ENCODE measurements around the gene DEAF1.
"Not testable (repeated sequence)": the region's sequence is repeated elsewhere in the genome, so short reads cannot be mapped to it uniquely, and the experiment has no call there.

DEAF1 gene

DNA sequence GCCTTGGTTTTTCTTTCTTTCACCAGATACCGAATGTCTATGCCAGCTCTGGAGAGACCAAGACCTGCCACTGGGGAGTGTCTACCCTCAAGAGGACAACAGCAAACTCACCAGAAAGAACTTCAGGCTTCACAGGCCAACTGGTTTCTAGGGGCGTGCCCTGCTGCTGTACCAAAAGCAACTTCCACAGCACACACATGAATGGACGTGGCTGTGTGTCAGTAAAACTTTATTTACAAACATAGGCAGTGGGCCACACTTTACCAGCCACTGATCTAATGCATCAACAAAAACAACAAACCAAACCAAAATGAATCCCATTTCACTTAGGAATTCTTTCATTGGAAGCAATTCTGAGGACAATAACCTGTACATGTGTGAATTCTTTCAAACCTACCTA lies 16.7 kb downstream of the DEAF1 start:
- no peak for DNase-seq

DNA sequence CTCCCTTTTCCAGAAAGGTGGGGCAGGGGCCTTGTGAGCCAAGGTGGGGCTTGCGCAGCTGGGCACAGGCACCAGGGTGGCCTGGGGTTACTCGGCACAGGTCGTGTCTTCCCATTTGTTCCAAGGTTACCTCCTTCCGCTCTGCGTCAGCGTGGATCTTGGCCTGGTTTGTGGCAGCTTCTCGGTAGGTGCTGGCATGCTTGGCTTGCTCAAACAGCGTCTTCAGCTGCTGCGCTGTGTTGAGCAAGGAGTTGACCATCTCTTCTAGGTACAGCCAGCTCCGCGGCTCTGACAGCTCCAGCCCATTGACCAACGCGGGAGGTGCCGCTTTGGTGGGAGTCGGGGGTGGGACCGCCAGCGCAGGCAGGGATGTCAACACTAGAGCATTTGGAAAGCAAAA lies 20.6 kb downstream of the DEAF1 start:
- DNase-seq, result no peak

DNA sequence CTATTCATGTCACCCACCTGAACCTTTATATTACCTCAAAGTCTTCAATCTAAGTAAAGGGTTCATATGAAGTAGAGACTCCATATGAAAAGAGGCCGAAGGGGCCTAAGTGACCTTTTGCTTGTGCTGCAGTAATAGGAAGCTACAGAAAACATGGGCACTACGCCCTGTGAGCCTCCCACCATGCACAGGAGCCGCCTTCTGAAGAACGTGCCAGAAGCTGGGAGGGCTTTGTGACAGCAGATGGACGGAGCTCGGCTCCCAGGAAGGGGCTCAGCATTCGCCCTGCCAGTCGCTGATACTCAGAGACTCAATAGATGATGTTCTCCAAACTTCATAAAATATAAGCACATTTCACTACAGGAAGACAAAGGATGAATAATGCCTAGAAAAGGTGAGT lies 21.2 kb downstream of the DEAF1 start:
- no peak for DNase-seq

DNA sequence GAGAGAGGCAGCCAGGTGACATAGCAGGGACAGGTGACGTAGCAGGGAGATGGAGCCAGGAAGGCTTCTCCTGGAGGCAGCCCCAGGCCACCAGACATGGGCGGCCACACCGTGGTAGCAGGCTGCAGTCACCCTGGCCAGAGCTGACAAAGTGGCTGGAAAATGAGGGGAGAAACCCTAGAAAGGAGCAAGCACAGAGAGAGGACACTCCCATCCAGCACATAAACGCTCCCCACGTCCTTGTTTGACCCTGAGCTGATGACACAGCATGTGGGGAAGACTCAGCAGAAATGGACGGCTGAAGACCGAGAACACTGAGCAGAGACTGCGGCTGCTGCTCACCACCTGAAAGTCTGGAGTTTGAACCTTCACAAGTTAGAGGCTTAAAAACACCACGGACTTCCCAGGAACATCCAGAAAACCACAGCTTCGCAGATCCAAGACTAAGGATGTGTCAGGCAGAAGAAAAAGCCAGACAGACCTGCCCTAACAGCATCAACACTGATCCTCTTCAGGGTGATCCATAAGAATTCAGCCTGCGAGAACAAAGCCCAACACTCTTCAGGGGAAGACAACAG lies 29.2 kb downstream of the DEAF1 start:
- DNase-seq, result no peak

DNA sequence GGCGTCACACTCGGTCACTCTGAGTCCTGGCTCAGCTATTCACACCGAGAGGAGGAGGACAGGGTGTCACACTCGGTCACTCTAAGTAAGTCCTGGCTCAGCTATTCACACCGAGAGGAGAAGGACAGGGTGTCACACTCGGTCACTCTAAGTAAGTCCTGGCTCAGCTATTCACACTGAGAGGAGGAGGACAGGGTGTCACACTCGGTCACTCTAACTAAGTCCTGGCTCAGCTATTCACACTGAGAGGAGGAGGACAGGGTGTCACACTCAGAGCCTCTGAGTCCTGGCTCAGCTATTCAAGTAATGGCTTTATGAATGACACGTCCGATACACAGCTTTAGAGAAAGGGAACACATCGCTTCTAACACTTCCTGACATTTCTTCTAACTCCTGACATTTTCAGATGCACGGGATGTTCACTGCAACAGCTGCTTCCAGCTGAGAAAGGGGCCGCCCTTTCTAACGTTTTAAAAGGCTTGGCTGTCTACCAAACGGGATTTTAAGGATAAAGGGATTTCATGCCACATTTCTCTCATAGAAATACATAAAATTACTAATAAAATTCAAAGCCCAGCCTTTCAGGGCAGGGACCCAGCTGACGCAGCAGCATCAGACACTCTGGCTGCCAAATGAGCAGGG lies 29.8 kb downstream of the DEAF1 start:
- no peak for DNase-seq

DNA sequence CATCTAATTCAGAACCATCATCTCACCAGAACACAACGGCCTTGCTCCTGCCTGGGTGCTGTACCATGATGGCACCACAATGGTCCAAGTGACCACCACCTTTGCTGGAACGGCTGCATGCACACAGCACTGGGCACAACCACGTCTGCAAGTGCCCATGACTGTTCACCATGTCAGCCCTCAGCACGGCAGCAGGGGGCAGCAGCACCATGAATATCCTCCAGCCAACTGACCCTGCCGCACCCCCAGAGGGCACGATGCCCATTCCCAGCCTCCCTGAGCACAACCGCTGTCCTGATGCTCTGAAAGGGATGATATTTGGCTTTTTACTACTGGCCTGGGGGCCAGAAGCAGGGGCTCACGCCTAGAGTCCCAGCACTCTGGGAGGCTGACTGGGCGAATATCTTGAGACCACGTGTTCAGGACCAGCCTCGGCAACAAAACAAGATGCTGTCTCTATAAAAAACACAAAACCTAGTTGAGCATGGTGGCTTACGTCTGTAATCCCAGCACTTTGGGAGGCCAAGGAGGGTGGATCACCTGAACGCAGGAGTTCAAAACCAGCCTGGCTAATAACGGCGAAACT lies 32.2 kb downstream of the DEAF1 start:
- DNase-seq, result no peak

DNA sequence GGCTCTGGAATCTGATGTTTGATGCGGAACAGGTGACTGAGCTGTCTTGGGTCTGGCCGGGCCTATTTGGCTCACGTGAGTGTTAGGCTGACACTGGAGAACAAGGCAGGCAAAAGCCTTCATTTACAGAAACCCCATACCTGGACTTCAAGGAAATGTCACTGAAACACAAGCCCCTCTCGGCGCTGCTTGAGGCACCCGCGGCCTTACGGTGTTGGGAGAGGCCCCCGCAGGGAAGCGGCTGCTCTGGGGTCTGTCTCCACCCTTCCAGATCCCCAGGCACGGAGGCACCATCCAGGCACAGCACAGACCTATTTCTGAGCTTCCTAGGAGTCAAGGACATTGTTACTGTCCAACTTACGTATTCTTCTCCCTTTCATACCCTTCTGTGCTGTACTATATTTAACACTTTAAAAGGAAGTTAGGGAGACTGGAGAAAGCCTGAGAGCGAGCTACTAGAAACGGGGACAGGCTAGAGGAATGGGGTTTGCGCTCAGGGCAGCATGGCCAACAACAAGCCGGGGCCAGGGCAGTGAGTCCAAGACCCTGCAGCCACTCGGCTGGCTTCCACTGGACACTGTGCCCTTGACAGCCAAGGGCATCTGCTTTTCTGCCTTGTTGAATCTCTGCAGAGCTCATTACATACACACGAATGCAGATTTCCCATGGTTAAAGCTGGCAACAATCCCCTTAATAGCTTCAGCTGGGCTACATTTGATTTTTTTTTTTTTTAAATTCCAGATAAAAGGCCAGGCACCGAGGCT lies 34.2 kb downstream of the DEAF1 start:
- DNase-seq, result no peak

DNA sequence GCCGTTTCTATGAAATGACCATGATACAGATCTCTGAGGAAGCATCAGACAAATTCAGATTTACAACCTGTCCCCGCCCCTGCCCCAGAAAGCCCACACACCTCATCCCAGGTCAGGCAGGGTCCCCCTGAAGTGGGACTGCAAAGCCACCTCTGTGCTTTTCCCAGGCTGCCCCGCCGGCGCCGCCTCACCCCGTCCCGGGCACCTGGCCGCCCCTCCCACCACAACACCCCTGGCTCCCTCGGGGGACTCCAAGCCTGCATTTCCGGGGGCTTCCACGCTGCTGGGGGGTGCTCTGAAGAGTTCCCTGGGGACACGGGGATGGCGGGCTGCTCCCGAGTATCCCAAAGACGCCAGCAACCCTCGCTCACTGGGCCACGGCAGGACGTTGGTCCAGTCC lies 34.7 kb downstream of the DEAF1 start:
- no peak for DNase-seq

DNA sequence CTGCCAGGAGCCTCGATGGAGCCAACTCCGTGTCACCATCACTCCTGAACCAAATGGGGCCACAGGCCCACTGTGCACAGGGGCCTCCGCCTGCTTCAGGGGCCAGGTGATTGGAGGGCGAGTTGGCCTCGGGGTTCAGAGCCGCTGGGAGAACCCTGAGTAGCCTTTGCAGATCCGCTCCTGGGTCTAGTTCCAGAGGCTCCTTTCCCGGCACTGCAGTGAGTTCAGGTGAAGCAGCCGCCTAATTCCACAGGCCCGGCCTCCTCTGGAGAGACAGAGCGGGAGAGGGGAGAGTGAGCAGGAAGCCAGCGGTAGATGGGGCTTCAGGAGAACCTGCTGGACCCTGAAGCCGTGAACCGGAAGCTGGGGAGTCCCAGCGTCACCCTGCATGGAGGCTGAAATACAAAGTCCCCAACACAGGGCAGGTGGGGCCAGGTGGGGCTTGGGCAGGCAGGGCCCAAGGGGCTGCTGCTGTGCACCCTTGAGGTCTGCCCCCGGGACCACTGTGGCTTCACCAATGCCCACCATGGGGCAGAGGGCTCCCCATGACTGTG lies 35.4 kb downstream of the DEAF1 start:
- DNase-seq, result no peak

DNA sequence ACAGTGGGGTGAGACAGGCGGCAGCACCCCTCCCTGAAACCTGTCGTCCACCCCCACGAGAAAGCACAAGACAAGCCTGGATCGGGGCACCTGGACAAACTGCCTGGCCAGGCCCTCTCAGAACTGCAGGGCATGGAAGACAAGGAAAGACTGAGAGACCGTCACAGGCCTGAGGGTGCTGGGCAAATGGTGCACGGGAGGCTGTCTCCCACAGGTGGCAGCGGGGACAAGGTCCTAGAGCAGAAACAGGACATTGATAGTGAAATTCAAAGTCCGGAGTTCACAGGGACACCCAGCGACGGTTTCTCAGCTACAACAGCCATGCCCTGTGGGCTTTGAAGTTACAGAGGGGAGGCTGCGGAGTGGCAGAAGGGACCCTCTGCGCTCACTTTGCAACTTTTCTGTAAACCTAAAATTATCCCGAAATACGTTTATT lies 37.3 kb downstream of the DEAF1 start:
- DNase-seq, result no peak

DNA sequence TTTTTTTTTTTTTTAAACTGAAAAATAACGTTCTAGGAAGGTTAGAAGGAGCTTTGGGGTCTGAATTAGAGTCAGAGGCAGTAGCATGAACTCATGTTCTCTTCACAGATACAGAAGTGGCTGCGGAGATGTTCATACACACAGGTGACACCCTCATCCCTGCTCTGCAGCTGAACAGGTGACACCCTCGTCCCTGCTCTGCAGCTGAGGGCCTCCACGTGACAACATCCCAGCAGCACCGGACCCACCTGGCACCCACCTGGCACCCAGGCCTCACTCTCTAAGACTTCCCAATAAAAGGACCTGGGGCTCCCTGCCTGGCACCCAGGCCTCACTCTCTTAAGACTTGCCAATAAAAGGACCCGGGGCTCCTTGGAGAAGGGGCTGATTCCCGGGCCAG lies 38.2 kb downstream of the DEAF1 start:
- no peak for DNase-seq

DNA sequence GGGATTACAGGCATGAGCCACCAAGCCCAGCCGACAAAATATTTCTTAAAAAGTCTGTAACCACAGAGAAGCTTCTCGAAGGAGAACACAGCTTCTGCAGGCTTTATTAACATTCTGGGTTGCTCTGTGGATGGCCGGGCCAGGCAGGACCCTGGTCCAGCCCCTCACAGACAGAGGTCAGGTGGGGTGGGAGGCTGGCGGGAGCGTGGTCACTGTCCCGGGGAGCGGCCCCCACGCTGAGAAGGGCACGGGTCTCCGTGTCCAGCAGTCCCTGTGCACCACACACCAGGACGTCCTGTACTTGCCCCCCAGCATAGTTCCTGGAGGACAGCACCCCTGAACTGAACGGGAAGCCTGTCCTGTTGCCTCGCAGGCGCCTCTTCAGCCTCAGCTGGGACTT lies 38.6 kb downstream of the DEAF1 start:
- no peak for DNase-seq

DNA sequence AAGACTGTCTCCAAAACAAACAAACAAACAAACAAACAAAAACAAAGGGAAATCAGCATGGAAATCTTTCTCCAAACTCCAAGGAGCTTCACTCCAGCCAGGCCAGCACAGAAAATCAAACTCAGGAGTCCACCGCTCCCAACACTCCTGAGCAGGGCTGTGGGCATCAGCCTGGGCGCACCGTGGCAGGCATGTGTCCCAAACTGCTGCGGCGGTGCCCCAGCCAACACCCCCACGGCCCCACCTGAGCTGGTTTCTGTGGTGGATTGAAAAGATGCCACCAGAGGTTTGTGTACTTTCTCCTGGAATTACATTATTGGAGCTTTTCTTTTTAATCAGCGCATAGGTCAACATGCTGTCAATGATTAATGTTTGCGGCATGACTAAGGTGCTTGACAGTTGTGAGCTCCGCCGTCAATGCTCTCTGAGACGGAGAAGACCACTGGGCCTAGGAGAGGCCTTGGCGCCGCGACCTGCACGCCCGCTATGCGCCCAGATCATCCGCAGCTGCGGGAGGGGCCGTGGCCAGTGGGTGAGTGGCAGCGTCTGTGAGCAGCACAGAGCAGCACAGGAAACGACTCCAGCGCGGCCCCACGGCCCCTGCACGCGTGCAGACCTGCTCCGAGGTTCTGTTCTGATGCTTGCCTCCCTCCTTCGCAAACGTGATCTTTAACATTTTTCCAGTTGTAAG lies 39.8 kb downstream of the DEAF1 start:
- no peak for DNase-seq

DNA sequence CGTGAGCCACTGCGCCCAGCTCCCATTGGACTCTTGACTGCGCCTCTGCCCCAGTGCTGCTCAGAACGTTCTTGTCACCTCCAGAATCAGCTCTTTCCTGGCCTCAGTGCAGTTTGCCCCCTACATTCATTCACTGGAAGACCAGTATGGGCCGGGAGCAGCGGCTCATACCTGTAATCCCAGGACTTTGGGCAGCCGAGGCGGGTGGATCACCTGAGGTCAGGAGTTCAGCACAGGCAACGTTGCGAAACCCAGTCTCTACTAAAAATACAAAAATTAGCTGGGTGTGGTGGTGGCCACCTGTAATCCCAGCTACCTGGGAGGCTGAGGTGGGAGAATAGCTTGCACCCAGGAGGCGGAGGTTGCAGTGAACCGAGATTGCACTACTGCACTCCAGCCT lies 40.6 kb downstream of the DEAF1 start:
- DNase-seq, result not testable (repeated sequence)

DNA sequence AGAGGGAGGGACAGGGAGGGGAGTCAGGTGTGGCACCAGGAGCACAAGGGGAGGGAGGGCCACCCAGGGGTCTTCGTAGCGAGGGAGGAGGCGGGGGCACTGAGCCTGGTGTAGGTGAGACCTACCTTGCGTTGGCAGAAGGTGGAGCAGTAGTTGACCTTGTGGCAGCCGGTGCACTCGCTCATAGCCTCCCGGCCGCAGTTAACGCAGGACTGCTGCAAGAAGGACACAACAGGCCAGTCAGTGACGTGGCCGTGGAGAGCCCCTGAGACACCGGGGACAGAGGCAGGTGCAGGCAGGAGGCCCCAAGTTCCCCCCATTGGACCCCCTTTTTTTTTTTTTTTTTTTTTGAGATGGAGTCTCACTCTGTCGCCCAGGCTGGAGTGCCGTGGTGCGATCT lies 41.2 kb downstream of the DEAF1 start:
- DNase-seq, result no peak

DNA sequence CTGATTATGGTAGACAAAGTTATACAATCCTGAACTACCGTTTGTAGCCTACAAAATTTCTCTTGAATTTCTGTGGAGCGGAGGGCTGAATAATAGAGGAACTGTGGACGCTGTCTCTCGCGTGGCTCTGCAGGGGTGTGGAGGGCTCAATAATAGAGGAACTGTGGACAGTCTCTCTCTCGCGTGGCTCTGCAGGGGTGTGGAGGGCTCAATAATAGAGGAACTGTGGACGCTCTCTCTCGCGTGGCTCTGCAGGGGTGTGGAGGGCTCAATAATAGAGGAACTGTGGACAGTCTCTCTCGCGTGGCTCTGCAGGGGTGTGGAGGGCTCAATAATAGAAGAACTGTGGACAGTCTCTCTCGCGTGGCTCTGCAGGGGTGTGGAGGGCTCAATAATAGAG lies 41.9 kb downstream of the DEAF1 start:
- DNase-seq, result not testable (repeated sequence)

DNA sequence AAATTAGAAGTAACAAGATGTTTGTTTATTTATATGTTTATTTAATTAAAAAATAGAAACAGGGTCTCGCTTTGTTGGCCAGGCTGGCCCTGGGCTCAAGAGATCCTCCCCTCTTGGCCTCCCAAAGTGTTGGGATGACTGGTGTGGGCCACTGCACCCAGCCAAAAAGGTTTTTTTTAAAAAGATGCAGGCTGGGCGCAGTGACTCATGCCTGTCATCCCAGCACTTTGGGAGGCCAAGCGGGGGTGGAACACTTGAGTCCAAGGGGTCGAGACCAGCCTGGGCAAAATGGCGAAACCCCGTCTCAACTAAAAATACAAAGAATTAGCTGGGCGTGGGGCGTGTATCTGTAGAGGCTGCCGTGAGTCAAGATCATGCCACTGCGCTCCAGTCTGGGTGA lies 44.5 kb downstream of the DEAF1 start:
- DNase-seq, result no peak

DNA sequence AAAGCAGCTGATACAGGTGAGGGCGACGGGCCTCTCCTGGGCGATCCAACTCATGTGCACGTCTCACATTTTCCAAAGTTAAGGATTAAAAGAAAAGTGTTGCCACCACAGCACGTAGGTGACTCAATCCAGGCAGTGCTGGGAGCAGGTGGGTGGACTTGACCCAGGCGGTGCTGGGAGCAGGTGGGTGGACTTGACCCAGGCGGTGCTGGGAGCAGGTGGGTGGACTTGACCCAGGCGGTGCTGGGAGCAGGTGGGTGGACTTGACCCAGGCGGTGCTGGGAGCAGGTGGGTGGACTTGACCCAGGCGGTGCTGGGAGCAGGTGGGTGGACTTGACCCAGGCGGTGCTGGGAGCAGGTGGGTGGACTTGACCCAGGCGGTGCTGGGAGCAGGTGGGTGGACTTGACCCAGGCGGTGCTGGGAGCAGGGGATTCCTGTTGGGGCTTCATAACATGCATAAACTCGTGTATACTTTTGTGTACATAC lies 47.3 kb downstream of the DEAF1 start:
- DNase-seq, result not testable (repeated sequence)

DNA sequence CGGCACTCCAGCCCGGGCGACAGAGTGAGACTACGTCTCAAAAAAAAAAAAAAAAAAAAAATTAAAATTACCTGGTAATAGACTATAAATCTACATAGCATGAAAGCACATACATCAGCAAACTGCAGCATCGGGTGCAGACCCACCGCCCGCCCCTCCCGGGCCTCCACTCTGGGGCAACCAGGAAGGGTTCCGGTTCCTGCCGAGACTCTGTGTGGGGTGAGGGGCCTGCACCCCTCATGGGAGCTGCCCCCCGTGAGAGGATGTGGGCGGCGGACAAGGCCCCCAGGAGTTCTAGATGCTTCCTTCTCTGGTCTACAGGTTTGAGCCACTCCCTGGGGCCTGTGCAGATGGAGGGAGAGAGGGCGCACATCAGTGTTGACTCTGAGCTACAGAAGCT lies 48.8 kb downstream of the DEAF1 start:
- DNase-seq, result no peak

DNA sequence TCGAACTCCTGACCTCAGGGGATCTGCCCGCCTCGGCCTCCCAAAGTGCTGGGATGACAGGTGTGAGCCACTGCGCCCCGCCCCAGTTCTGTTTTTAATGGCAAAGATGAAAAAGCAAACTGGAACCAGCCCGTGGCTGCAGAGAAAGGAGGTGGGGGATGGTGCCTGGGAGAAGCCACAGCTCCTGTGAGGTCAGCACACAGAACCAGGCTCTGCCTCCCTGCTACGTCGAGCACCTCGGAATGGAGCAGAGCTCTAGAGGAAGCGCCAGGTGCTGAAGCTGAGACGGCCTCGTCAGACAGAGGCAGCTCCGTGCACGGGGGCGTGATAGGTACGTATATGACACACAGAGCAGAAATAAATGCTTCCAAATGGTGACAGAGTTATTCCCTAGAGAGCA lies 49.5 kb downstream of the DEAF1 start:
- no peak for DNase-seq

DNA sequence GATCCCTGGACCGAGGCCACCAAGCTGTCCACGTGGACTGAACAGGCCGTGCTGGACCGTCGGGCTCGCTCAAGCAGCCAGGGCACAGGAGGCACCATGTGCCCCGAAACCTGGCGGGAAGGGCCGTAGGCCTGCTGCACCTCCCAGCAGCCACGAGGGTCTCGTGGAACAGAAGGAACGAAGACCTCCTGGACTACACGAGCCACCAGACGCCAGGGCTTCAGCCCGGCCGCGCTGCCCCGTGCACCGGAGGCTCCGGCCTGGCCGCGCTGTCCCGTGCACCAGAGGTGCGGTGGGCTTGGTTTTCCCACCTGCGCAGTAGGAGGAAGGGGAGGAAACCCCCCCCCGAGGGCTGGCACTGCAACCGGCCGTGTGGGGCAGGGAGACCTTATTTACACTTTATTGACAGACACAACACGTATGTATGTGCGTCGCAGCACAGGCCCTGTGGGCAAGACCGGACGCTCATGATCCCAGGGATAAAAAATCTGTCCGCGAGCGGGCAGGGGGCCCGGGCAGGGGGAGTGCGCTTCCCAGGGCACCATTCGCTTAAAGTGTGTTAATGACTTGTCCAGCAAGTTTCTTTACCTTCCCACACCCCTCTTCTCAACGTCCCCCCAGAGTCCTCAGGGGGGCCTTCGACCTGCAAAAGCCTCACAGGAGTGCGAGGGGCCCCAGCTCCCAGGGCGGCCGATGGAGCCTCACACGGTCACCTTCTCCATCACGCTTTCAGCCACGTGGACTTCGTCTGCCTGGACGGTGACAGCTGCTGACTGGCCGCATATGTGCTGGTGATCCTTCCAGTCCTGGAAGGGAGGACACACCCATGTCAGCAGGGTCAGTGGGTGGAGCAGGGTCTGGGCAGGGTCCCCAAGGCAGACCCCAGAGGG lies 50.9 kb downstream of the DEAF1 start:
- no peak for DNase-seq

DNA sequence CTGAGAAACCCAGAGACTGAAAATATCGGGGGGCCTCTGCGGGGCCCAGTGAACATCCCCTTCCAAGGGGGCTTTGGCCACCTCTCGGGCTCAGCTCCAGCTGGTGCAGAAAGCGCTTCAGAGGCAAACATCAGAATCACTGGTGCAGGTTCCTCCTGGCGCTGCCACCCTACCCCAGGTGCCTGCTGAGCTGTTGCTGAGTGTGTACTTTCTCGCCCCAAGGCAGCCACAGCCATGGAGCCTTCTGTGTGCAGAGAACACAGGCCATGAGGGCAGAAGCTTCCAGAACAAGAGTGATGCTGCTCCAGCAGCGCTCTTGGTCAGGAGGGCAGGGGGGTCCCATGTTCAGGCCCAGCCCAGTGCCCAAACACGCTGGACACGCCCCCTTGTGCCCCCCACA lies 51.7 kb downstream of the DEAF1 start:
- DNase-seq, result no peak

Data from activated CD4-positive, alpha-beta T cell treated with anti-CD3 and anti-CD28 coated beads for 1 hour (primary cell).